GM23338 (cell line): ENCODE data around the gene DHX58. TPM values are rescaled to one million over a fixed set of nuclear protein-coding genes. Genes with fewer than 3 reads are reported as not detected.

Experiments
- ATAC-seq: fragments of 200-7000 bp; cut with Tn5 transposase; 3 replicates; pipeline ENCODE4 v1.9.1; 2020
- DNase-seq: peaks from one replicate; pipeline ENCODE4 v3.0.0-alpha.2; 2015; ENCODE audit warnings: low spot score
- H2AFZ ChIP-seq: fragments of 200-600 bp; sonication (generic); 2 replicates; pipeline ENCODE4 v1.8.0; 2016; ENCODE audit warnings: antibody characterized with exemption, mild to moderate bottlenecking, moderate library complexity
- H3F3A ChIP-seq: fragments of 200-600 bp; sonication (generic); replicated peaks from 2 replicates; pipeline ENCODE4 v1.8.0; 2017; ENCODE audit warnings: antibody characterized with exemption, mixed run types, low read depth
- H3K27ac ChIP-seq: fragments of 200-600 bp; sonication (generic); 2 replicates; pipeline ENCODE4 v1.6.1; 2016; ENCODE audit warnings: low read depth
- H3K27me3 ChIP-seq: fragments of 200-600 bp; sonication (generic); 2 replicates; pipeline ENCODE4 v1.8.0; 2016; ENCODE audit warnings: mild to moderate bottlenecking, mixed run types, moderate library complexity; ENCODE audit not compliant: insufficient read depth
- H3K36me3 ChIP-seq: fragments of 200-600 bp; sonication (generic); 2 replicates; pipeline ENCODE4 v1.8.0; 2016; ENCODE audit warnings: mild to moderate bottlenecking; ENCODE audit not compliant: insufficient read depth
- H3K4me1 ChIP-seq: fragments of 200-600 bp; sonication (generic); 2 replicates; pipeline ENCODE4 v1.8.0; 2016; ENCODE audit warnings: mild to moderate bottlenecking, moderate library complexity; ENCODE audit not compliant: insufficient read depth
- H3K4me2 ChIP-seq: fragments of 200-600 bp; sonication (generic); 2 replicates; pipeline ENCODE4 v1.7.1; 2017; ENCODE audit warnings: mixed run types
- H3K4me3 ChIP-seq: fragments of 200-600 bp; sonication (generic); 2 replicates; pipeline ENCODE4 v1.6.1; 2016; ENCODE audit warnings: mixed run types
- H3K79me2 ChIP-seq: fragments of 200-600 bp; sonication (generic); replicated peaks from 2 replicates; pipeline ENCODE4 v1.8.0; 2017; ENCODE audit warnings: mild to moderate bottlenecking; ENCODE audit not compliant: insufficient read depth
- H3K9me2 ChIP-seq: fragments of 200-600 bp; sonication (generic); 2 replicates; pipeline ENCODE4 v1.8.0; 2017; ENCODE audit not compliant: insufficient read depth
- H4K20me1 ChIP-seq: fragments of 200-600 bp; sonication (generic); replicated peaks from 2 replicates; pipeline ENCODE4 v1.8.0; 2017; ENCODE audit warnings: mild to moderate bottlenecking; ENCODE audit not compliant: insufficient read depth
- H3K27ac Mint-ChIP-seq: 2 replicates; pipeline ENCODE4 v1.8.0; 2020; ENCODE audit warnings: inconsistent platforms, mild to moderate bottlenecking, moderate library complexity, mixed read lengths
- H3K27me3 Mint-ChIP-seq: 3 replicates; pipeline ENCODE4 v1.8.0; 2022; ENCODE audit warnings: low read depth, mild to moderate bottlenecking, moderate library complexity, mixed read lengths, inconsistent platforms; ENCODE audit not compliant: insufficient read depth, poor library complexity
- H3K36me3 Mint-ChIP-seq: 3 replicates; pipeline ENCODE4 v1.8.0; 2021; ENCODE audit warnings: low read depth, mild to moderate bottlenecking, inconsistent platforms, moderate library complexity, mixed read lengths
- H3K4me1 Mint-ChIP-seq: 3 replicates; pipeline ENCODE4 v1.8.0; 2020; ENCODE audit warnings: mild to moderate bottlenecking, inconsistent platforms, mixed read lengths
- H3K4me3 Mint-ChIP-seq: 3 replicates; pipeline ENCODE4 v1.8.0; 2021; ENCODE audit warnings: moderate library complexity, mild to moderate bottlenecking, inconsistent platforms, mixed read lengths
- H3K9me3 Mint-ChIP-seq: 3 replicates; pipeline ENCODE4 v1.8.0; 2020; ENCODE audit warnings: moderate library complexity, mild to moderate bottlenecking, inconsistent platforms, mixed read lengths
- CREB1 ChIP-seq: fragments of 250-450 bp; sonication (Bioruptor Pico); IDR thresholded peaks from 2 replicates; pipeline ENCODE4 v1.5.0; 2020; ENCODE audit warnings: low read depth, mild to moderate bottlenecking, moderate library complexity
- NANOG ChIP-seq: IDR thresholded peaks from 2 replicates; pipeline ENCODE4 v1.6.1; 2016; ENCODE audit warnings: antibody characterized with exemption, borderline replicate concordance
- POLR2AphosphoS5 ChIP-seq: IDR thresholded peaks from 2 replicates; pipeline ENCODE4 v1.6.1; 2016; ENCODE audit warnings: antibody characterized with exemption, low read depth
- STAT1 ChIP-seq: IDR thresholded peaks from one replicate; pipeline ENCODE4 v1.6.1; 2016; ENCODE audit warnings: antibody characterized with exemption; ENCODE audit not compliant: unreplicated experiment
- polyA plus RNA-seq: library from polyadenylated mRNA; unstranded; fragments of >200 nt; fragmentation: Nextera tagmentation; extraction: Ambion mirVana; gene quantifications from 2 replicates; pipeline ENCODE4 v1.2.1, GENCODE V29; 2016
- total RNA-seq: library from RNA; depleted of rRNA; stranded (reverse); fragments of >200 nt; shearing (Covaris generic); gene quantifications from 2 replicates; pipeline ENCODE4 v1.2.3, GENCODE V29; 2014
- TF ChIP-seq, protein P1 (sequence below), 2 experiments: fragments of 200-600 bp in 1 of 2; sonication (generic) in 1 of 2; conservative IDR thresholded peaks; 2 replicates each; pipeline versions ENCODE4 v1.5.1 to v1.6.1; 2016 to 2017; ENCODE audit warnings: antibody characterized with exemption in 2 of 2, low read depth in 2 of 2, mild to moderate bottlenecking in 2 of 2, moderate library complexity in 1 of 2
- TF ChIP-seq, protein P2 (sequence below): IDR thresholded peaks from 2 replicates; pipeline ENCODE4 v1.6.1; 2016; ENCODE audit warnings: antibody characterized with exemption

DHX58 gene
- total and polyA plus RNA-seq, 2 experiments from 2014 or later, result 4.1 to 6.6 TPM

DNA sequence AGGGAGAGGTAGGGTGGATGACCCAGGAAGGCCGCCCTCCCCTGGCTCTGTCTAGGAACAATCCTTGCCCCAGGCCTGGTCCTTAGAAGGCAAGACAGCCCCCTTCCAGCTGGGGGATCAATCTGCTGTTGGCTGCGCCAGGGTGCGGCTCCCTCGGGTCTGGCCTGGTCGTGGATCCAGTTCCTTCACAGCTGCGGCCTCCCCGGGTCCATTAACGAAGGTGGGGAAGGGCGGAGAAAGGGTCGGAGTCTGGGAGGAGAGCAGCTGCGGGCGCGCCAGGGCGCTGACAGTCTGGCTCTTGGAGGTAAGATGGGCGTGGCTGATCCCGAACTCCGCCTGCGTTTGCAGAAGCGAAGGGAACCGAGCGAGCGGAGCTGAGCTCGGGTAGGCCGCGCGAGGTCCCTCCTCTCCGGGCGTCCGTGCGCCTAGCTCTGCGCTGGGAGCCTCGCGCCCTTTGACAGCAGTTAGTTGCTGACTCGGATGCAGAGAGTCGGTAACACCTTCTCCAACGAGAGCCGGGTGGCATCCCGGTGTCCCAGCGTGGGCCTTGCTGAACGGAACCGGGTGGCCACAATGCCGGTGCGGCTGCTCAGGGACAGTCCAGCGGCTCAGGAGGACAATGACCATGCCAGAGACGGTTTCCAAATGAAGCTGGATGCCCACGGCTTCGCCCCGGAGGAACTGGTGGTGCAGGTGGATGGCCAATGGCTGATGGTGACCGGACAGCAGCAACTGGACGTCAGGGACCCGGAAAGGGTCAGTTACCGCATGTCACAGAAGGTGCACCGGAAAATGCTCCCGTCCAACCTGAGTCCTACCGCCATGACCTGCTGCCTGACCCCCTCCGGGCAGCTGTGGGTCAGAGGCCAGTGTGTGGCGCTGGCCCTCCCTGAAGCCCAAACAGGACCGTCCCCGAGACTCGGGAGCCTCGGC is 10.1 kb upstream of the DHX58 start, which contains the start of gene HSPB9:
Gene HSPB9, plus strand, starts transcription at position 434 of the 933 bp plus-strand sequence. Its CDS starts 47 bp downstream, at position 481.
- Mint-ChIP-seq H3K27me3 (peaks cover 20% of the 10 kb centered on the region), H3K27ac (no peak within 1 kb of the TSS; the same call in 1 of the 2 replicates), H3K4me1 (peaks cover 25% of the 10 kb centered on the region), H3K9me3 (no peaks in the 10 kb centered on the region; the same call in 2 of the 3 replicates), H3K4me3 (peak within 1 kb of the TSS; percentile 67), H3K36me3 (peaks cover 41% of the 10 kb centered on the region)
- Histone ChIP-seq H3K27me3 (no peaks in the 10 kb centered on the region), H2AFZ (peak within 1 kb of the TSS; percentile 83), H3K36me3 (0 out of 2 replicates have a peak, but pooled peaks cover 2% of the 10 kb centered on the region), H4K20me1 (no peaks in the 10 kb centered on the region), H3K4me1 (peaks cover 19% of the 10 kb centered on the region; the same call in 1 of the 2 replicates), H3K4me2 (peak within 1 kb of the TSS; percentile 86), H3F3A (peaks cover 8% of the 10 kb centered on the region; the same call in 1 of the 2 replicates), H3K27ac (no peak within 1 kb of the TSS), H3K4me3 (peak within 1 kb of the TSS; percentile 55), H3K9me2 (no peaks in the 10 kb centered on the region), H3K79me2 (no peaks in the 10 kb centered on the region)
- peak; percentile 95 for DNase-seq
- ATAC-seq, result peak; percentile 73
- TF ChIP-seq POLR2AphosphoS5 (peak; percentile 40; the same call in 1 of the 2 replicates), NANOG (no peak), STAT1 (no peak), CREB1 (CRISPR knock-in tag) (no peak)
- TF ChIP-seq, protein P1, sequence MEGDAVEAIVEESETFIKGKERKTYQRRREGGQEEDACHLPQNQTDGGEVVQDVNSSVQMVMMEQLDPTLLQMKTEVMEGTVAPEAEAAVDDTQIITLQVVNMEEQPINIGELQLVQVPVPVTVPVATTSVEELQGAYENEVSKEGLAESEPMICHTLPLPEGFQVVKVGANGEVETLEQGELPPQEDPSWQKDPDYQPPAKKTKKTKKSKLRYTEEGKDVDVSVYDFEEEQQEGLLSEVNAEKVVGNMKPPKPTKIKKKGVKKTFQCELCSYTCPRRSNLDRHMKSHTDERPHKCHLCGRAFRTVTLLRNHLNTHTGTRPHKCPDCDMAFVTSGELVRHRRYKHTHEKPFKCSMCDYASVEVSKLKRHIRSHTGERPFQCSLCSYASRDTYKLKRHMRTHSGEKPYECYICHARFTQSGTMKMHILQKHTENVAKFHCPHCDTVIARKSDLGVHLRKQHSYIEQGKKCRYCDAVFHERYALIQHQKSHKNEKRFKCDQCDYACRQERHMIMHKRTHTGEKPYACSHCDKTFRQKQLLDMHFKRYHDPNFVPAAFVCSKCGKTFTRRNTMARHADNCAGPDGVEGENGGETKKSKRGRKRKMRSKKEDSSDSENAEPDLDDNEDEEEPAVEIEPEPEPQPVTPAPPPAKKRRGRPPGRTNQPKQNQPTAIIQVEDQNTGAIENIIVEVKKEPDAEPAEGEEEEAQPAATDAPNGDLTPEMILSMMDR (conservative IDR thresholded peaks at IDR 0.05; ENCODE audit: low read depth in 2 of 2), result peak in 1 of 2 experiments; percentile 17; a peak in 2 of 4 replicates
- TF ChIP-seq, protein P2, sequence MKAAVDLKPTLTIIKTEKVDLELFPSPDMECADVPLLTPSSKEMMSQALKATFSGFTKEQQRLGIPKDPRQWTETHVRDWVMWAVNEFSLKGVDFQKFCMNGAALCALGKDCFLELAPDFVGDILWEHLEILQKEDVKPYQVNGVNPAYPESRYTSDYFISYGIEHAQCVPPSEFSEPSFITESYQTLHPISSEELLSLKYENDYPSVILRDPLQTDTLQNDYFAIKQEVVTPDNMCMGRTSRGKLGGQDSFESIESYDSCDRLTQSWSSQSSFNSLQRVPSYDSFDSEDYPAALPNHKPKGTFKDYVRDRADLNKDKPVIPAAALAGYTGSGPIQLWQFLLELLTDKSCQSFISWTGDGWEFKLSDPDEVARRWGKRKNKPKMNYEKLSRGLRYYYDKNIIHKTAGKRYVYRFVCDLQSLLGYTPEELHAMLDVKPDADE, result no peak

DNA sequence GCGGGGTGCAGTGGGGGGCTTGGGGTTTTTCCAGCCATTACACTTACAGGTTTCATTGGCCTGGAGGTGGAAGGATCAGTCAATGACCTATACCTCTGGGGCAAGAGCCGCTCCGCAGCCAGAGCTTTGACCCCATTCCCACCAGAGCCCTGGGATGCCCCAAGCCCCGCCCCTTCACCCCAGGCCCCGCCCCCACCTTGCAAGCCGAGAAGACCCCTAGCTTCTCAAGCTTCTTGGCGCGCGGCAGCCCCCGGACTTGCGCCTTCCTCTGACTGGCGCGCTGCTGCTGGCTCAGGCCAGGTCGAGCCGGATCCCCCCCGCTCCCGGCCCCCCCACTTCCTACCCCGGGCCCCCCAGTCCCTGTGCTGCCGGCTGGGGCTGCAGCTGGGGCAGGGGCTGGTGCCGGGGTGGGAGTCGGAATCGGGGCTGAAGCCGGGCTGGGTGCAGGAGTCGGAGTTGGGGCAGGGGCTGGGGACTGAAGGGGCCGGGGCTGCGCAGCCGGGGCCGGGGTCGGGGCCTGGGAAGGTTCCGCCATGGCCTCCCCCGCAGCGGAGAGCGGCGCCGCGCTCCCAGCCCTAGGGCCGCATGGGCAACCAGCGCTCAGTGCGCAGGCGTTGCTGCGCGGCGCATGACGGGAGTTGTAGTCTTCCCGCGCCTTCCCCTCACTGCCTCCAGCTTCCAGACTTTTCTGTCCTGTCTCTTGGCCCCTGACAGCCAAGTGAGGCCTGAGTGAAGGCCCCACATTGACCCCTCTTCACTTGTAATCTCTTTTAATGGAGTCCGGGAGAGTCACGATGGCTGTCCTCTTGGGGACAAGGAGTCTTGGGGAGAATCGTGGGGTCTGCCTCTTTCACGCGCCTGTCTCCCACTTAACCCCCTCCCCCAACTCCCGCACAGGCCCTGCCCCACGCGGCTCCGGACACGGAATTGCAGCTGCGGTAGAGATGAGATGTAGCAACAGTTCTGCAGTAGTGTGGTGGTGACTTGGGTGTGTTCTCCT is 8.6 kb upstream of the DHX58 start, which contains the start of gene KAT2A:
Gene KAT2A, minus strand, starts transcription at position 598 of the 1,000 bp plus-strand sequence. Its CDS starts 63 bp downstream, at position 535.
- peak within 1 kb of the TSS; percentile 56; the same call in 1 of the 2 replicates for H3K27ac Mint-ChIP-seq
- no peaks in the 10 kb centered on the region for H3K9me2 ChIP-seq
- TF ChIP-seq POLR2AphosphoS5 (peak; percentile 70), NANOG (no peak)
- TF ChIP-seq, protein P2, result peak; percentile 67; the same call in 1 of the 2 replicates
- peaks cover 25% of the 10 kb centered on the region for H3K4me1 Mint-ChIP-seq
- no peaks in the 10 kb centered on the region for H3K79me2 ChIP-seq
- peaks cover 24% of the 10 kb centered on the region for H3K27me3 Mint-ChIP-seq
- H3K4me1 ChIP-seq, result peaks cover 19% of the 10 kb centered on the region; the same call in 1 of the 2 replicates
- peak within 1 kb of the TSS; percentile 86 for H3K4me2 ChIP-seq
- H3K9me3 Mint-ChIP-seq, result no peaks in the 10 kb centered on the region; the same call in 2 of the 3 replicates
- no peaks in the 10 kb centered on the region for H3K27me3 ChIP-seq
- peak within 1 kb of the TSS; percentile 88; the same call in 1 of the 2 replicates for H3K27ac ChIP-seq
- peak within 1 kb of the TSS; percentile 75 for H3K4me3 ChIP-seq
- ATAC-seq (peak; percentile 82), DNase-seq (peak; percentile 94)
- no peaks in the 10 kb centered on the region for H3K36me3 ChIP-seq
- H4K20me1 ChIP-seq, result 0 out of 2 replicates have a peak, but pooled peaks cover 4% of the 10 kb centered on the region
- peaks cover 11% of the 10 kb centered on the region; the same call in 1 of the 2 replicates for H3F3A ChIP-seq
- H2AFZ ChIP-seq, result peak within 1 kb of the TSS; percentile 83
- H3K36me3 Mint-ChIP-seq, result peaks cover 35% of the 10 kb centered on the region
- peak within 1 kb of the TSS; percentile 67 for H3K4me3 Mint-ChIP-seq
